GM12801 (cell line): ENCODE data around the gene CSK.

ENCODE experiments used
- CTCF ChIP-seq: IDR thresholded peaks from one replicate; pipeline ENCODE4 v1.5.1; 2011; ENCODE audit warnings: control low read depth; ENCODE audit not compliant: insufficient read length; ENCODE audit errors: extremely low read depth

Gene CSK

GRCh38 chr15:74749832-74750231 lies 32.0 kb upstream of the CSK start:
- no peak for TF ChIP-seq CTCF

- TF ChIP-seq CTCF = no peak
Measured at GRCh38 chr15:74750751-74751150, 31.1 kb upstream of the CSK start.

- TF ChIP-seq CTCF = no peak
Measured at GRCh38 chr15:74752011-74752410, 29.9 kb upstream of the CSK start.

- TF ChIP-seq CTCF = no peak
Measured at GRCh38 chr15:74752531-74752930, 29.3 kb upstream of the CSK start.

- no peak for TF ChIP-seq CTCF
Measured at GRCh38 chr15:74754593-74755215, 27.2 kb upstream of the CSK start.

- TF ChIP-seq CTCF = no peak
Measured at GRCh38 chr15:74758736-74759135, 23.1 kb upstream of the CSK start.

GRCh38 chr15:74762791-74763150 lies 19.1 kb upstream of the CSK start:
- no peak for TF ChIP-seq CTCF
